ENCODE results near the gene SH3YL1.

The SH3YL1 gene

GRCh38 chr2:213932-214693 lies 49.7 kb downstream of the SH3YL1 start:
- Histone ChIP-seq H3F3A (ENCODE audit: control insufficient read depth, insufficient read depth) (no peaks in the 10 kb centered on the region), H3K4me3 (ENCODE audit: low read length) (no peak overlapping the region), H3K4me1 (ENCODE audit: control insufficient read depth, low read length) (no peaks in the 10 kb centered on the region), H3K79me2 (ENCODE audit: control insufficient read depth, low read length) (no peaks in the 10 kb centered on the region), H3K9me2 (replicated peaks; ENCODE audit: control insufficient read depth, low read length) (no peaks in the 10 kb centered on the region), H4K20me1 (ENCODE audit: control insufficient read depth, insufficient read depth, low read depth, low read length) (no peaks in the 10 kb centered on the region), H3K4me2 (ENCODE audit: low read length) (no peak overlapping the region), H3K9me3 (ENCODE audit: control insufficient read depth, insufficient read depth, low read length) (no peaks in the 10 kb centered on the region), H3K27ac (ENCODE audit: low read depth, low read length) (no peak overlapping the region), H3K27me3 (ENCODE audit: control insufficient read depth, low read length) (no peaks in the 10 kb centered on the region), H3K36me3 (ENCODE audit: control insufficient read depth, low read length) (no peaks in the 10 kb centered on the region)
- TF ChIP-seq CTCF (IDR thresholded peaks at IDR 0.05; ENCODE audit: low read depth, low read length, poor library complexity, severe bottlenecking) (no peak), EZH2phosphoT487 (IDR thresholded peaks at IDR 0.05; ENCODE audit: borderline replicate concordance, low read length) (no peak)

GRCh38 chr2:211486-212184 lies 52.2 kb downstream of the SH3YL1 start:
- TF ChIP-seq EZH2phosphoT487 (IDR thresholded peaks at IDR 0.05; ENCODE audit: borderline replicate concordance, low read length) (no peak), CTCF (IDR thresholded peaks at IDR 0.05; ENCODE audit: low read depth, low read length, poor library complexity, severe bottlenecking) (no peak)
- H3K9me2 ChIP-seq (replicated peaks; ENCODE audit: control insufficient read depth, low read length): no peaks in the 10 kb centered on the region
- no peaks in the 10 kb centered on the region for H3K27me3 ChIP-seq (ENCODE audit: control insufficient read depth, low read length)
- no peaks in the 10 kb centered on the region for H4K20me1 ChIP-seq (ENCODE audit: control insufficient read depth, insufficient read depth, low read depth, low read length)
- H3K27ac ChIP-seq (ENCODE audit: low read depth, low read length): no peak overlapping the region
- H3K9me3 ChIP-seq (ENCODE audit: control insufficient read depth, insufficient read depth, low read length): peaks cover 1% of the 10 kb centered on the region; the same call in 1 of the 2 replicates
- H3K79me2 ChIP-seq (ENCODE audit: control insufficient read depth, low read length): no peaks in the 10 kb centered on the region
- no peaks in the 10 kb centered on the region for H3K36me3 ChIP-seq (ENCODE audit: control insufficient read depth, low read length)
- H3K4me3 ChIP-seq (ENCODE audit: low read length): no peak overlapping the region
- no peak overlapping the region for H3K4me2 ChIP-seq (ENCODE audit: low read length)
- H3F3A ChIP-seq (ENCODE audit: control insufficient read depth, insufficient read depth): no peaks in the 10 kb centered on the region
- no peaks in the 10 kb centered on the region for H3K4me1 ChIP-seq (ENCODE audit: control insufficient read depth, low read length)

- H3K27ac ChIP-seq (ENCODE audit: low read depth, low read length): no peak overlapping the region
- H3K36me3 ChIP-seq (ENCODE audit: control insufficient read depth, low read length): no peaks in the 10 kb centered on the region
- H3K9me3 ChIP-seq (ENCODE audit: control insufficient read depth, insufficient read depth, low read length): peaks cover 4% of the 10 kb centered on the region; the same call in 1 of the 2 replicates
- H4K20me1 ChIP-seq (ENCODE audit: control insufficient read depth, insufficient read depth, low read depth, low read length): no peaks in the 10 kb centered on the region
- no peaks in the 10 kb centered on the region for H3K9me2 ChIP-seq (replicated peaks; ENCODE audit: control insufficient read depth, low read length)
- H3K79me2 ChIP-seq (ENCODE audit: control insufficient read depth, low read length): no peaks in the 10 kb centered on the region
- H3F3A ChIP-seq (ENCODE audit: control insufficient read depth, insufficient read depth): no peaks in the 10 kb centered on the region
- no peaks in the 10 kb centered on the region for H3K4me1 ChIP-seq (ENCODE audit: control insufficient read depth, low read length)
- H3K27me3 ChIP-seq (ENCODE audit: control insufficient read depth, low read length): no peaks in the 10 kb centered on the region
- no peak overlapping the region for H3K4me2 ChIP-seq (ENCODE audit: low read length)
- H3K4me3 ChIP-seq (ENCODE audit: low read length): no peak overlapping the region
- TF ChIP-seq EZH2phosphoT487 (IDR thresholded peaks at IDR 0.05; ENCODE audit: borderline replicate concordance, low read length): no peak
- TF ChIP-seq CTCF (IDR thresholded peaks at IDR 0.05; ENCODE audit: low read depth, low read length, poor library complexity, severe bottlenecking): no peak
Measured at GRCh38 chr2:210660-211059, 53.2 kb downstream of the SH3YL1 start.
